ENCODE results near the gene TMPRSS5.
"Not testable (repeated sequence)": the region's sequence is repeated elsewhere in the genome, so short reads cannot be mapped to it uniquely, and the experiment has no call there.

The TMPRSS5 gene

DNA sequence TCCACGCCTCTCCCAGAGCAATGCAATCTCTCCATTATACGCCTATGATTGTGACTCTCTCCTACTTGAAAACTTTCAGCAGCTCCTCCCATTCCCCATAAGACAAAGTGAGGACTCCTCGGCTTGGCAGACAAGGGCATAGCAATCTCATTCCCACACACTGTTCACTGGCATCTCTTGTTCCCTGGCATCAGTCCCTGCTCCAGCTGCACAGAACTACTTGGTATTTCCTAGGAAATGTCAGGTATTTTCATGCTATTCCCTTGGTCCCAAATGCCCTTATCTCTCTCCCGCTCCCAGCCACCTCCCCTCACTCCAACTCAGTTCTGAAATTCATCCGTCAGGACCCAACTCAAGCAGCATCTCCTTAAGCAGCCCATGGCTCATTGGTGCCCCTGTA, 28.4 kb downstream of the TMPRSS5 start:
- H3K4me3 ChIP-seq (ENCODE audit: low read depth, low read length), result no peak overlapping the region

DNA sequence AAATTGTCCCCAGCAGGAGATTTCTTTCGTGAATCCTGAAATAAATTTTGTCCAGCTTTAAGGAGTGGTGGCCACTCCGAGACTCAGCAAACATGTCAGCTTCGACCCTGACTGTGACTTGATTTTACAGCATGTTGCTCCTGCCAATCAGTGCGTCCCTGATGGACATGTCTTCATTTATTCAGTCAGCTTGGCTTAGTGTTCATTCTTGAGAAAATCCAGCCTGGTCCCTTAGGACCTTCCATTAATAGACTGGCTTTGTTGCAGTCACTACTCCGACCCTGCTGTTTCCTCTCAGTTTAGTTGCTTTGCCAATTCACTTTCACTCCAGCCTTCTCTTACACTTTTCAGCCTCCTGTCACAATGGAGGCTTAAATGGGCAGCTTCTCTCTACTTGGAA, 30.5 kb downstream of the TMPRSS5 start:
- no peak overlapping the region for H3K4me3 ChIP-seq (ENCODE audit: low read depth, low read length)
- TF ChIP-seq, protein P1, sequence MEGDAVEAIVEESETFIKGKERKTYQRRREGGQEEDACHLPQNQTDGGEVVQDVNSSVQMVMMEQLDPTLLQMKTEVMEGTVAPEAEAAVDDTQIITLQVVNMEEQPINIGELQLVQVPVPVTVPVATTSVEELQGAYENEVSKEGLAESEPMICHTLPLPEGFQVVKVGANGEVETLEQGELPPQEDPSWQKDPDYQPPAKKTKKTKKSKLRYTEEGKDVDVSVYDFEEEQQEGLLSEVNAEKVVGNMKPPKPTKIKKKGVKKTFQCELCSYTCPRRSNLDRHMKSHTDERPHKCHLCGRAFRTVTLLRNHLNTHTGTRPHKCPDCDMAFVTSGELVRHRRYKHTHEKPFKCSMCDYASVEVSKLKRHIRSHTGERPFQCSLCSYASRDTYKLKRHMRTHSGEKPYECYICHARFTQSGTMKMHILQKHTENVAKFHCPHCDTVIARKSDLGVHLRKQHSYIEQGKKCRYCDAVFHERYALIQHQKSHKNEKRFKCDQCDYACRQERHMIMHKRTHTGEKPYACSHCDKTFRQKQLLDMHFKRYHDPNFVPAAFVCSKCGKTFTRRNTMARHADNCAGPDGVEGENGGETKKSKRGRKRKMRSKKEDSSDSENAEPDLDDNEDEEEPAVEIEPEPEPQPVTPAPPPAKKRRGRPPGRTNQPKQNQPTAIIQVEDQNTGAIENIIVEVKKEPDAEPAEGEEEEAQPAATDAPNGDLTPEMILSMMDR (IDR thresholded peaks at IDR 0.05; ENCODE audit: low read depth, low read length), result no peak

More for the DNA sequence above, 28.4 kb downstream of the TMPRSS5 start:
- TF ChIP-seq, protein P1 (IDR thresholded peaks at IDR 0.05; ENCODE audit: low read depth, low read length), result no peak

DNA sequence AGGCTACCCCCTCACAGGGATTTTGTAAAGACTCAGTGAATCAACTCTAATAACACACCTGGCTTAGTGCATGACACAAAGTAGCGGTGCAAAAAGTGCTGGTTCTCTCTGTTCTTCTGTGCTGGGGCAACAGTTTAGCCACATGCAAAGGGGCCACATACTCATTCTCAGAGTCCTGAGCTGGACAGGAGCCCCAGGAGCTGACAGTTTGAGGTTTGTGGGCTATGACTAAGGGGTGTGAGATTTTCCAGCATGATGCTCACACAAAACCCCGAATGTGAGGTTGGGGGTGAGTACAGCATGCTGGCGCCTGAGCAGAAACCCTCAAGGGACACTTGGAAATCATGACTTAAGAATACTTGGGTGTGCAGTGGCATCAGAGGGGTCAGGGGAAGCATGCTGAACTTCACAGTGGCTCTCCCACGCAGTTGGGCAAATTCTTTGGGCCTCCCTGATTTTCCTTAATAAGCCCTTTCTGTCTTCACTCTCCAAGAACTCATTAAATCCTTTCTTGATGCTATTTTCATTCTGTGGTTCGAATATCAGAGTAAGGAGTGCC, 31.0 kb downstream of the TMPRSS5 start:
- no peak overlapping the region for H3K4me3 ChIP-seq (ENCODE audit: low read depth, low read length)
- TF ChIP-seq, protein P1 (IDR thresholded peaks at IDR 0.05; ENCODE audit: low read depth, low read length), result no peak

DNA sequence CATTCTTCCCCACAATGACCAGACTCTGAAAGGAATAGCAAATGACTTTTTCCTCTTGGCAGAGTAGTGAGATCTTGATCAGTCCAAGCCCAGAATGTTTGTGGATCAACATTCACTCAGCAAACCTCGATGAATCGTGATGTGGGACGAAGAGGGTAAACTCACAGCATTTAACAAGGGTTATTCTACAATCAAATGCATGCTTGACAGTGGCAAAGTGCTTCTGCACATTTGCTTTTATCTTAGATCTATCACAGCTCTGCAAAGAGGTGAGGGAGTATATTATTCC, 31.8 kb downstream of the TMPRSS5 start:
- TF ChIP-seq, protein P1 (IDR thresholded peaks at IDR 0.05; ENCODE audit: low read depth, low read length), result no peak

DNA sequence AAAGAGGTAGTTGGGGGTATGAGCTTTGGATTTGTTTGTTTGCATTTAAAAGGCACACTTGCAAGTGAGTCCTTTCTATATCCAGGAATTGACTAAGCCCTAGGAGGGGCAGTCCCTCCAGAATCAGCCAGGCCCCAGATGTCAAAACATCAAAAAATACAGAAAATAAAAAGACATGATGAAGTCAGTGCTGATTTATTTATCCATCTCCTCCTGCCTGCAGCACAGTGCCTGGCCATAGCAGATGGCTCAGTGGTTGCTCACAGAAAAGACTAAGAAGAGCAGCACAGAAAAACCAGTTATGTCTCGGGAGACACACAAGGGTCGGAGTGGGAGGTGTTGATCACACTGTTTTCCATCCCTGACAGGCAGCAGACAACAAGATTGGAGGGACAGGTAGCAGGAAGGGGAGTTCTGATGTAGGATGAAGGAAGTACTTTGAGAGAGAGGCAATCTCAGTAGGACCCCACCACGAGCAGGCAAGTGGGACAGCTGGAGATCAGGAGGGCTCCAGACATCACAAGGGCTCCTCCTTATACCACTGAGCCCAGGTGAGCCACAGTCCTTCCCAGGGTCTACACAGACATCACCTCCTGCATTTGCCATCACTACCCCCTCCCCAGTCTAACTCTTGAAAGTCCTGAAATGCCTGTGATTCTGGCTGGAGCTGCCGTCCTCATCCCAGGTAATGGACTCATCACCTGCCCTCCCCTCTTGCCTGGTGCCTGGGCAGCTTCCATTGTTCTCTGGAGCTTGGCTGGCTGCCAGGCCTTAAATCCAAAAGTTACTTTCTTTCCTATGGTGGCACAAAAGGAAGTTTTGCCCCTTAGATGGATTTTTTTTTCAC, 32.3 kb downstream of the TMPRSS5 start:
- TF ChIP-seq, protein P1 (IDR thresholded peaks at IDR 0.05; ENCODE audit: low read depth, low read length), result no peak
- no peak overlapping the region for H3K4me3 ChIP-seq (ENCODE audit: low read depth, low read length)

More for the DNA sequence above, 31.8 kb downstream of the TMPRSS5 start:
- no peak overlapping the region for H3K4me3 ChIP-seq (ENCODE audit: low read depth, low read length)

DNA sequence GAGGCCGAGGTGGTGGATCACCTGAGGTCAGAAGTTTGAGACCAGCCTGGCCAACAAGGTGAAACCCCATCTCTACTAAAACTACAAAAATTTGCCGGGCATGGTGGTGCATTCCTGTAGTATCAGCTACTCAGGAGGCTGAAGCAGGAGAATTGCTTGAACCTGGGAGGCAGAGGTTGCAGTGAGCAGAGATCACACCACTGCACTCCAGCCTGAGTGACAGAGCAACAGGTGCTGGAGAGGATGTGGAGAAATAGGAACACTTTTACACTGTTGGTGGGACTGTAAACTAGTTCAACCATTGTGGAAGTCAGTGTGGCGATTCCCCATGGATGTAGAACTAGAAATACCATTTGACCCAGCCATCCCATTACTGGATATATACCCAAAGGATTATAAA, 34.2 kb downstream of the TMPRSS5 start:
- H3K4me3 ChIP-seq (ENCODE audit: low read depth, low read length), result not testable (repeated sequence)

DNA sequence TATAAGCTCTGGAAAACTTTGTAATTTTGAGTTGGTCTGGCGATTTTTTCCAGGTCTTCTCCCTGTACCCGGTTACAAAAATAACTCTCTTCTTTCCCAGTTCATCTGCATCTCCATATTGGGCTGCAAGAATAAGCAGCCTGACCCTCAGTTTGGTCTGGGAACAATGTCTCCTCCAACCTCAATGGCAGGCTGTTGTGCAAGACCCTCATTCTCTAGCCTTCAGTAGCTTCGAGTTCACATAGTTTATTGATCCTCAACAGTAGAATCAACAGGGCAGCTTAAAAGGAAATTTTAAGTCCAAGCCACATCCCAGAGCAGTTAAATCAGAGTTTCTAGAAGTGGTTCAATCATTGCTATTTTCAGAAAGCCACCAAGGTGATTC, 35.3 kb downstream of the TMPRSS5 start:
- H3K4me3 ChIP-seq (ENCODE audit: low read depth, low read length), result no peak overlapping the region
- TF ChIP-seq, protein P1 (IDR thresholded peaks at IDR 0.05; ENCODE audit: low read depth, low read length), result no peak

Measured in WI38 (cell line).